HFF-Myc (cell line): Measurements from ENCODE around the gene IL2RA.
"Not testable (repeated sequence)": the region's sequence is repeated elsewhere in the genome, so short reads cannot be mapped to it uniquely, and the experiment has no call there.

ENCODE experiments used
- DNase-seq: peaks from one replicate; pipeline ENCODE4 v3.0.0-alpha.2; 2011; ENCODE audit warnings: low read depth; ENCODE audit errors: extremely low read depth
- H3K4me3 ChIP-seq: replicated peaks from 2 replicates; pipeline ENCODE4 v1.5.1; 2011; ENCODE audit warnings: low read depth, mild to moderate bottlenecking, control low read depth, low read length
- TF ChIP-seq, protein P1 (sequence below): IDR thresholded peaks from 2 replicates; pipeline ENCODE4 v1.5.1; 2012; ENCODE audit warnings: mild to moderate bottlenecking, low read depth, low read length, control low read depth; ENCODE audit errors: missing control alignments

Gene IL2RA

DNA sequence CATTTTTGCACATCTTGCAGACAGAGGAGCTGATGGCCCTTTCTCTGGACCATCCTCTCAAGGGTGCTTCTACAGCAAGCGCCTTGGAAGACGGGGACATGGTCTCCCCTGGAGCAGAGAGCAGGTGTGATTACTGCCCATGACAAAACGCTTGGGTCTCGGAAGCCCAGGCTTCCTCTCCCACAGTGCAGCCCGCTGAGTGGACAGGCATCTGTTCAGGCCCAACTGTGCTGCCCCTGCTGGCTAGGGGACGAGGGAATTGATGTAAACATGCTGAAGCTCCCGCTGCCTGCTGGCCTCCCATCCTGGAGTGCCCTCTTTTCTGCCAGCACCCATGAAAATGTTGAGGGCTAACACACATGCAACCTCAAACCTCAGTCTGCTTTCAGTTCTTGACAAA, 99.1 kb downstream of the IL2RA start:
- TF ChIP-seq, protein P1, sequence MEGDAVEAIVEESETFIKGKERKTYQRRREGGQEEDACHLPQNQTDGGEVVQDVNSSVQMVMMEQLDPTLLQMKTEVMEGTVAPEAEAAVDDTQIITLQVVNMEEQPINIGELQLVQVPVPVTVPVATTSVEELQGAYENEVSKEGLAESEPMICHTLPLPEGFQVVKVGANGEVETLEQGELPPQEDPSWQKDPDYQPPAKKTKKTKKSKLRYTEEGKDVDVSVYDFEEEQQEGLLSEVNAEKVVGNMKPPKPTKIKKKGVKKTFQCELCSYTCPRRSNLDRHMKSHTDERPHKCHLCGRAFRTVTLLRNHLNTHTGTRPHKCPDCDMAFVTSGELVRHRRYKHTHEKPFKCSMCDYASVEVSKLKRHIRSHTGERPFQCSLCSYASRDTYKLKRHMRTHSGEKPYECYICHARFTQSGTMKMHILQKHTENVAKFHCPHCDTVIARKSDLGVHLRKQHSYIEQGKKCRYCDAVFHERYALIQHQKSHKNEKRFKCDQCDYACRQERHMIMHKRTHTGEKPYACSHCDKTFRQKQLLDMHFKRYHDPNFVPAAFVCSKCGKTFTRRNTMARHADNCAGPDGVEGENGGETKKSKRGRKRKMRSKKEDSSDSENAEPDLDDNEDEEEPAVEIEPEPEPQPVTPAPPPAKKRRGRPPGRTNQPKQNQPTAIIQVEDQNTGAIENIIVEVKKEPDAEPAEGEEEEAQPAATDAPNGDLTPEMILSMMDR = no peak
- no peak for DNase-seq
- no peak overlapping the region for H3K4me3 ChIP-seq

DNA sequence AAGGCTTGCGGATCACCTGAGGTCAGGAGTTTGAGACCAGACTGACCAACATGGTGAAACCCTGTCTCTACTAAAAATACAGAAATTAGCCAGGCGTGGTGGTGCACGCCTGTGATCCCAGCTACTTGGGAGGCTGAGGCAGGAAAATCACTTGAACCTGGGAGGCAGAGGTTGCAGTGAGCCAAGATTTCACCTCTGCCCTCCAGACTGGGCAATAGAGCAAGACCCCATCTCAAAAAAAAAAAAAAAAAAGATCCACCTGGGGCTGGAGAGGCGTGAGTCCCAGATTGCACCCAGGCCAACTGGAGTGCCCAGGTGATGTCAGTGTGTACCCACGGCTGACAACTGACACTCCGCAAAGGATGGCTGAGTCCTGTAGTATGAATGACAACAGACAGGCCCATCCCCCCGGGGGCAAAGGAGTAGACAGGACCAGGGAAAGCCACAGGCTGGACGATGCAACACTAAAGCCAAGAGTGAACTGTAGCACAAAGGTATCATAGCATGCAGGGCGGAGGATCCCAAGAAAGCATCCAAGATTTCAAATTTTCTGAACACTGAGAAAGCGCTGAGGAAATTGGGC, 99.7 kb downstream of the IL2RA start:
- not testable (repeated sequence) for DNase-seq, H3K4me3 ChIP-seq

DNA sequence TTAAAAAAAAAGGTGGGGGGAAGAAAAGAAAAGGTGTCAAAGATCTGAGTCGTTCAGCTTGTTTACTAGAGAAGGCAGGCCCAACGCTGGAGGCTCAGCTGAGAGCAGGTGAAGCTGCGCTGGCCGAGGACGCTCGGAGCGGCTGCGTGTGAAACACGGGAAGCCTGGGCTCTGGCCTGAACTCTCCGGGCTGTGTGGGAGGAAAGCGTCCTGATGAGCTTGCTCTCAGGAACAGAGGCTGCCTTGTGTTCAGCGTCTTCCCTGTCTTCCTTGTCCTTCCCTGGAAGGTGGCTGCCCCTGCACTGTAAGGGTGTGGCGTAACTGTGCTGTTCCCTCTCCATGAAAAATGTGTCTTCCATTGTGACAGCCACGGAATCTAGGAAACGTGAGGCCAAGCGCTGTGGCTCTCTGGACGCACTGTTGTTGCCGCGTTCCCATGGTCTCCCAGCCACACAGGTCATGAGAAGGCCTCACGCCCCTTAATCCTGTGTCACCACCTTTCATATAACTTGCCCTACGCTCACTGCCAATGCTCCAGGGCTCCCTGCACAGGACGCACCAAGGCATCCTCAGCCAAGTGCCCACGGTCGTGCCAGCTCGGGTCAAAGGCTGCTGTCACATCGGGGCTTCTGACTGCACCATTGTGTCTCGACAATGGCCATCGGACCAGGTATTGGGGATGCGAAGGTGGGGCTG, 100.6 kb downstream of the IL2RA start:
- H3K4me3 ChIP-seq = no peak overlapping the region
- TF ChIP-seq, protein P1 = no peak
- no peak for DNase-seq

DNA sequence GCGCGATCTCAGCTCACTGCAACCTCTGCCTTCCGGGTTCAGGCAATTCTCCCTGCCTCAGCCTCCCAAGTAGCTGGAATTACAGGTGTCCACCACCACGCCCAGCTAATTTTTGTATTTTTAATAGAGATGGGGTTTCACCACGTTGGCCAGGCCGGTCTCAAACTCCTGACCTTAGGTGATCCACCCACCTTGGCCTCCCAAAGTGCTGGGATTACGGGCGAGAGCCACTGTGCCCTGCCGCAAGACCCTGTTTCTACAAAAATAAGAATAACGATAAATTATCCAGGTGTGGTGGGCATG, 101.2 kb downstream of the IL2RA start:
- H3K4me3 ChIP-seq, DNase-seq: not testable (repeated sequence)
